Stimulated activated CD8-positive, alpha-beta memory T cell treated with anti-CD3 and anti-CD28 coated beads, Interleukin-15, amount 100 ng/mL, for 1 hour (primary cell): ENCODE measurements around the gene POU3F3.

Experiments
- DNase-seq: peaks from one replicate; pipeline ENCODE4 v3.0.0-alpha.2; 2020; ENCODE audit warnings: low read depth

The POU3F3 gene

DNA sequence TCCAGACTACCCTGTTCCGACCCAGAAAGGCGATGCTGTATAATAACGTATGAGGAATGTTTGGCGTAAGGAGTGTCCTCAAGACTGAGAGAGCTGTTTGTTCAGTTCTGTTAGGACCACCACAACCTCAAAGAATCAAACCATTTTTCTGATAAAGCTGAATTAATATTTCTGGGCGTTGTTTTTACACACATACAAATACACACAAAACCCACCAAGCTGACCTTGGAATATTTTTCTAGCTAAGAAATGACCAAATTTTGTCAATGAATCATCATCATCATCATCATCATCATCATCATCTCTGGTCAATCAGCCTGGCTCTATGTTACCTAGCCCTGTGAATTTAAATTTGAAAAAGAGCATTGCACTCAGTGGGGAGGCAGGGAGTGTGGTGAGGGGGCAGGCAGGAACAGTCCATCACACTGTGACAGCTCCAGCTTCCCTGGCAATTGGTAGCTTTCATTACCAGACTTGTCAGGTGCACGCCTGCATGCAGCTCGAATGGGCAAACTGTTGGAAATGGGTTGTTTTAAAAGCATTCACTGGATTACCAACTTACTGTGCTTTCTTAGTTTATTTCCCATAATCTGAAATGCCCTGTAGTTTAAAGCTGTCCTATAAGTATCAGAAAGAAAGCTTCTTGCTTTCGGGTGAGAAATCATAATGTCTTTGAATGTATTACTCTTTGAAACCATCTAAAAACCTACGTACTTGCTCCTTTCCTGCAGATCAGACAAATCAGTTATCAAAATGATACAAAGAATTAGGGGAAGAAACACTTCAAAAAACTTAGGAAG, 6.9 kb upstream of the POU3F3 start:
- DNase-seq = no peak

DNA sequence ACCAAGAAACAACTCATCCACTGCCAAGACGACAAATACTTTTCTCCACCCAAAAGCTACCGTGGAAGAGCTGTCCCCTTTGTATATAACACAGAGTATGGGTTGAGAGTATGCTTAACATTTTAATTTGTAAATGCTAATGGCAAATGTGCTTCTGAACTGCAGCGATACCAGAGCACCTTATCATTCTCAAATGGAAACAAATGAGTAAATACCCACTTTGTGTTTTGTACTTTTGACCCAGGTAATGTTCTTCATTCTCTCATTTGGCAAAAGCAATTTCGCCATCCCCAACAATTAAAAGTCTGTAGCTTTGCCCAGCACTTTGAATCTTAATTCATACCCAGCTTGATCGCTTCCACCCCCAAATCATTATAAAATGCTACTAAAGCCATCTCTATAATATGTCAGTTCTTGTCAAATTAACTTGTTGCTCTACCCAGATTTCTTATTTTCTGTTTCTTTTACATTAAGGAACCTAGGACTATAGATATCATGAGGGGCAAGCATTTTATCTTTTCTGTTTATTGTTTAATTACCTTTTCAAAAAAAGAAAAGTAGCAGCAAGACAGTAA, 6.2 kb upstream of the POU3F3 start:
- DNase-seq = no peak

DNA sequence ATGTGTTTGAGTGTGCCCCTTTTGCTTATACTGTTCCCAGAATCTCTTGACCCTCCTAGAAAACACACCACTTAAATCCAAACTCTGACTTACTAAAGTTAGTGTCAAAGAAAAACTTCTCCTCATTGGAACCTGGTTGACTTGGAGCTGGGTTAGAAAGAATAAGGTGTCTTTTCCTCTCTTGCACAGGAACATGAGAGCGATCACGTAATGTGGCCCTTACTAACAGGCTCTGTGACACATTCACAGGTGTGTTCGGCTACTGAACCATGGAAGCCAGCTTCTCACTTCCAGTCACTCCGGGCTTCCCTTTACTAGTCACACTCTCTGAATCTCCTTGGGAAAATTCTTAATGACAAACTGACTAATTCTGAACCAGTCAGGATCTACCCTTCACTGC, 5.4 kb upstream of the POU3F3 start:
- DNase-seq = no peak

DNA sequence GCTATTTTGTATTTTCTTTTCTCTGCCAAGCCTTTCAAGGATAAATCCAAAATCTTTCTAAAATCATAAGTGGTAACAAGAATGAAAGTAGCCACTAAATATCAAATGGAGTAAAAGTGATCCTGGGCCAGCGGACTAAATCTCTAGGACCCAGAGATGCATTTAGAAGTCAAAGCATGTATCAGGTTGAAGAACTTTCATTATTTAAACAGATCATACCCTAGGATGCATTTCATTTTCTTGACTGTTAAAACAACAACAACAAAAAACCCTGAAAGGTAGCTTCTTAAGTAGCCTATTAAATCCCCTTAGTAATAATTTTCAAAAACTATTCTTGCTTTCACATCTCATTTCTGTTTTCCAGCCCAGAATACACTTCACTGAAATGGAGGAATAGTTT, 4.8 kb upstream of the POU3F3 start:
- no peak for DNase-seq

DNA sequence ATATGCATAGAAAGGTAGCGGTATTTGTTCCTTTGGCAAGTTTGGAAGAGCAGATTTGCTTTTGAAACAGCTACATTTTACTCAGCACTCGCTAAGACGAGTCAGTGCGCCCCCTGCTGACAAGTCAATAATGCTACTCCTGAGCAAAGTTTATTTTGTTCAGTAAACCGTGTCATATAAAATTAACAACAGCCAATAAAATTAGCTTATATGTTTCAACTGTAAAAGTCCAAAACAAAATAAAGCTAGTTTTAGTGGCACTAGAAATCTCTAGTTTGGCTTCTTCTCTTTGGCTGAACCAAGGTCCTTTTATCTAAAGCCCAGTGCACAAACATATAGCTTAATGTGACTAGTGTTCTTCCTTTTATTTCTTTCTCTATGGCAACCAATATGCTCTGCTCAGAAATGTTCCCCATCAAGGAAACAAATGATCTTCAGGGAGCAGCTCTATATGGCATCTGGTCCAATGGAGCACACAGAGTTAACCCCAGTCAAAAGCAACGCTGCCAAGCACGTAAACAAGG, 4.2 kb upstream of the POU3F3 start:
- DNase-seq = no peak

DNA sequence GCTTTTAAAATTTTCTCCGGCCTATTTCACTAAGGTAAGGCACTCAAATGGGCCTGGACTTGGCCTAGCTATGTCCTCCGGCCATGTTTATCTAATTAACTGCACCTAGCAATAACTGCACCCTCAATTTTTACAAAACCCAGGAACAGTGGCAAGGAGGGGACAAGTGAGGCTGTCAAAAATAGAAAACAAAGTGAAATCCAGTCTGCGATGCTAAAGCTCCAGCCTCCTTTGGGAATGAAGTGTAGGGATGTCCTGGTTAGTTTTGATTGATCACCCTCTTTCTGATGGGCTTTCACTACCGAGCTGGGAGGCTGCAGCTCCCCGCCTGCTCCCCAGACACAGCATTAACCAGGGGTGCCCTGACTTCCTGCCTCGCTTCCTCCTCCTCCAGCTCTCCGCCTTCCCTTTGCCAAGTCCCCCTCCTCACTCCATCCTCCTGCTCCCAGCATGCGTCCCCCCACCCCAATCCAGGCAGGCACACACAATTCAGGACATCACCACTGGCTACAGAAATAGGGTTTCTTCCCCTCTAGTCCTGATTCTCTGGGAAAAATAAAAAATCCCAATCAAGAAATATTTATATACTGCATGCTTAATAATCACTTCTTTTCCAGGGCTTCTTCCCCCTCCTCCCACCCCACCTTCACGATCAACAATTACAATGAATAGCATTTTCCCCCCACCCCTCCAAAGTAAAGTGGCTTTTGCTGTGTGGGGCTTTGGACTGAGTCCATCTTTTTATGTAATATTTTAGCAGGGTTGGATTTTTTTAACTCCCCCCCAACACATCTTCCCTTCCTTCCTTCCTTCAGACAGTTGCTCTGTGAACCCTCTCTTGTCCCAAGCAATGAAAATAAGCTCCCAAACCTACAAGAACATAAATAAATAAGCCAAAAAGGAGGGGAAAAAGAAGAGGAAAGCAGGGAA, 3.3 kb upstream of the POU3F3 start:
- no peak for DNase-seq

DNA sequence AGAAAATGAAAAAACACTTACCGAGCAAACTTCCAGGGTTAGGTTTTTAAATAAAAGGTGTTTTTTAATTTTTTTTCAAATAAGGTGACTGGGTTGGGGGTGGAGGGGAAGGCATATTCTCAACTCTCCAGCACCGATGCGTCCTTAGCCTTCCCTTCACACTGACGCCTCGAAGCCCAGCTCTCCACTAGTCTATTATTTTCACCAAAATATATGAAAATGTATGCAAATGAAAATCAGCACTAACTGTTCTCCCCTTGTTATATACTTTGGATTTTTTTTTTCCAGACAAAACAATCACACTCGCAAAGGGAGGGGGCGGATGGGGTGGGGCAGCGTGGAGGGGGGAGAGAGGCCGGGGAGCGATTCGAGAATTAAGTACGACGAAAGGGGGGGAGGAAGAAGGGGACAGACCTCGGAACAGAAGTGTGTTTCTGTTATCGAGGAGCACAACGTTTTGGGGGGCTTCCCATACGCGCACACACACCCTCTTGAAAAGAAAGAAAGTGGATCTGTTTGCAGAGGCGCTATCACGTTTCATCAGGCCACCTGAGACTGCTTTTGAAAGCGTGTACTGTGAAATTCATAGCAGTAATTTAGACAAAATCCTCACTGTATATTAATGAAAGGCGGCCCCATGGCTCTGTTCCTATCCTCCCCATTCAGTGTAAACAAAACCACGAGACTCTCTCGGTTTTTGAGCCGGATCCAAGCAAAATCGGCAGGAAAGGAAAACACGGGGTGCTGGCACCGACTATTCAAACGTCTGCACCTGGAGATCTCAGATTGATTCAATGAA, 2.4 kb upstream of the POU3F3 start:
- no peak for DNase-seq

DNA sequence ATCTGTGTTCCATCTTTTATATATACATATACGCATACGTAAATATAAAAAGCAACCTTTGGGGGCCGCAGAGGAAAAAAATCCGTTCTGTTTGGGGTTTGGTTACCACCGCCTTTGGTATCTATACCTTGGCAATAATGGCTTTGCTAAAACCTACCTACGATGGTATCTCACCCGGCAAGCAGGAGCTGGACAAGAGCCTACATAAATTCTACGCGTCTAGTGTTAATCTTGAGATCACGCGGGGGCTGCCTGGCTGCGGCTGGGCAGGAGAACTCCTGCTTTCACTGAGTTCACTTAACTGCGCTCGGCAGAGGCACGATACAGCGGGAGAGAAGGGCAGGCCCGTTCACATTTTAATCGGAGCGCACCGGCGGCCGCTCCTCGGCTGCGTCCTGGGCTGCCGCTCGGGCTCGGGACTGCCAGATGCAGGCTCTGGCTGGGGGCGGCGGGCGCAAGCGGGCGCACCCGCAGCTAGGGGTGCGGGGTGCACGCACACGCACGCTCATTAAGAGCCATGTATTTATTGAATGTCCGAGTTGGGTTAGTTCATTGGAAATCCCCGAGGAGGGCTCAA, 1.7 kb upstream of the POU3F3 start:
- no peak for DNase-seq

DNA sequence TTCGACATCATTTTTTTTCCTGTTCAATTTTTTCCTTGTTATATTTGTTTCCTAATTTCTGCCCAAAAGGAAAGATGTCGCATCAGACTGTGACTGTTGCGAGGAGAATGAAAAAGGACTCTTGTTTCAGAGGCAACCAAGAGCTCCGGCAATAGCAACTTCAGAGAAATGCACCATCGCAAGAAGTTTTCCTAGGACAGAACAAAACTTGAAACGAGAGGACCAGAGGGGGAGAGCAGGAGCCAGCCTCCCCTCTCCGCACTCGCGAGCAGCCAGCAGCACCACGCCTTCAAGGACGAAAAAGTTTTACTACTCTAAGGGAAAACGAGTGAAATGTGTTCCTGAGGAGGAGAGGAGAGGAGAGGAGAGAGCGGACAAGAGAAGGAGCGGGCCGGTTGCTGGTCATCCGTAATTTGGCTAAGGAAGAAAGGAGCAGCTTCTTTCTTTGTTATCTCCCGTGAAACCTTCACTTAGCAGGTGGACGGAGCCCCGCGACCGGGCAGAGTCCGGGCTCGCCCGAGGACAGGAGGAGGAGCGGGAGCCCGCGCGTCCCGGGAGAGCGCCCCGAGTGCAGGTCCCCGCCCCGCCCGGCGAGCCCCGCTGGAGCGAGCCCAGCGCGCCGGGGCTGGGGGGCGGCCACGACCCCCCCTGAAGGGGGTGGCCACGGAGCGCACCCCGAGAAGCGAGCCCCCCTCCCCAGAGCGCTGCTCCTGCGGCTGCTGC, 744 bp downstream of the POU3F3 start:
- no peak for DNase-seq

DNA sequence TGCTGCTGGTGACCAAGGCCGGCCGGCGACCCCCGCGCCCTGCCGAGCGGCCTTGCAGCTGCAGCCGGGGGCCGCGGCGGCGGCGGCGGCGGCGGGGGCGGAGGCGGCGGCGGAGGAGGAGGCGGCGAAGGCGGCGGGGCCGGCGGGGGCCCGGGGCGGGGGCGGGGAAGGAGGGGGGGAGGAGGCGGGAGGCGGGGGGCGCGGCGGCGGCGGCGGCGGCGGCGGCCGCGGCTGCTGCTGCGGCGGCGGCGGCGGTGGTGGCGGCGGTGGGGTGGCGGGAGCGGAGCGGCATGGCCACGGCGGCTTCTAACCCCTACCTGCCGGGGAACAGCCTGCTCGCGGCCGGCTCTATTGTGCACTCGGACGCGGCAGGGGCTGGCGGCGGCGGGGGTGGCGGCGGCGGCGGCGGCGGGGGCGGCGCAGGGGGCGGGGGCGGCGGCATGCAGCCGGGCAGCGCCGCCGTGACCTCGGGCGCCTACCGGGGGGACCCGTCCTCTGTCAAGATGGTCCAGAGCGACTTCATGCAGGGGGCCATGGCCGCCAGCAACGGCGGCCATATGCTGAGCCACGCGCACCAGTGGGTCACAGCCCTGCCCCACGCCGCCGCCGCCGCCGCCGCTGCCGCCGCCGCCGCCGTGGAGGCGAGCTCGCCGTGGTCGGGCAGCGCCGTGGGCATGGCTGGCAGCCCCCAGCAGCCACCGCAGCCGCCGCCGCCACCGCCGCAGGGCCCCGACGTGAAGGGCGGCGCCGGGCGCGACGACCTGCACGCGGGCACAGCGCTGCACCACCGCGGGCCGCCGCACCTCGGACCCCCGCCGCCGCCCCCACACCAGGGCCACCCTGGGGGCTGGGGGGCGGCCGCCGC, 1.5 kb downstream of the POU3F3 start:
- no peak for DNase-seq

DNA sequence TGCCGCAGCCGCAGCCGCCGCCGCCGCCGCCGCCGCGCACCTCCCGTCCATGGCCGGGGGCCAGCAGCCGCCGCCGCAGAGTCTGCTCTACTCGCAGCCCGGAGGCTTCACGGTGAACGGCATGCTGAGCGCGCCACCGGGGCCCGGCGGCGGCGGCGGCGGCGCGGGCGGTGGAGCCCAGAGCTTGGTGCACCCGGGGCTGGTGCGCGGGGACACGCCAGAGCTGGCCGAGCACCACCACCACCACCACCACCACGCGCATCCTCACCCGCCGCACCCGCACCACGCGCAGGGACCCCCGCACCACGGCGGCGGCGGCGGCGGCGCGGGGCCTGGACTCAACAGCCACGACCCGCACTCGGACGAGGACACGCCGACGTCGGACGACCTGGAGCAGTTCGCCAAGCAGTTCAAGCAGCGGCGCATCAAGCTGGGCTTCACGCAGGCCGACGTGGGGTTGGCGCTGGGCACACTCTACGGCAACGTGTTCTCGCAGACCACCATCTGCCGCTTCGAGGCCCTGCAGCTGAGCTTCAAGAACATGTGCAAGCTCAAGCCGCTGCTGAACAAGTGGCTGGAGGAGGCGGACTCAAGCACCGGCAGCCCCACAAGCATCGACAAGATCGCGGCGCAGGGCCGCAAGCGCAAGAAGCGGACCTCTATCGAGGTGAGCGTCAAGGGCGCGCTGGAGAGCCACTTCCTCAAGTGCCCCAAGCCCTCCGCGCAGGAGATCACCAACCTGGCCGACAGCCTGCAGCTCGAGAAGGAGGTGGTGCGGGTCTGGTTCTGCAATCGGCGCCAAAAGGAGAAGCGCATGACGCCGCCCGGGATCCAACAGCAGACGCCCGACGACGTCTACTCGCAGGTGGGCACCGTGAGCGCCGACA, 2.4 kb downstream of the POU3F3 start:
- no peak for DNase-seq

DNA sequence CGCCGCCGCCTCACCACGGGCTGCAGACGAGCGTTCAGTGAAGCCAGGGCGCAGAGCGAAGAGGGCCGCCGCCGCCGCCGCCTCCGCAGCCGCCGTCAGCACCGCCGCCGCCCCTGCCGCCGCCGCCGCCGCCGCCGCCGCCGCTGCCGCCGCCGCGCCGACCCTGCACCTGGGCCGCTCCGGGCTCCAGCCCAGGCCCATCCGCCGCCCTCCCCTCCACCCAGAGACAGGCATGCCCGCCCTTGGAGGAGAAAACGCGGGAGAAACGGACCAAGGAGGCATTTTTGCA, 3.0 kb downstream of the POU3F3 start:
- DNase-seq = no peak

DNA sequence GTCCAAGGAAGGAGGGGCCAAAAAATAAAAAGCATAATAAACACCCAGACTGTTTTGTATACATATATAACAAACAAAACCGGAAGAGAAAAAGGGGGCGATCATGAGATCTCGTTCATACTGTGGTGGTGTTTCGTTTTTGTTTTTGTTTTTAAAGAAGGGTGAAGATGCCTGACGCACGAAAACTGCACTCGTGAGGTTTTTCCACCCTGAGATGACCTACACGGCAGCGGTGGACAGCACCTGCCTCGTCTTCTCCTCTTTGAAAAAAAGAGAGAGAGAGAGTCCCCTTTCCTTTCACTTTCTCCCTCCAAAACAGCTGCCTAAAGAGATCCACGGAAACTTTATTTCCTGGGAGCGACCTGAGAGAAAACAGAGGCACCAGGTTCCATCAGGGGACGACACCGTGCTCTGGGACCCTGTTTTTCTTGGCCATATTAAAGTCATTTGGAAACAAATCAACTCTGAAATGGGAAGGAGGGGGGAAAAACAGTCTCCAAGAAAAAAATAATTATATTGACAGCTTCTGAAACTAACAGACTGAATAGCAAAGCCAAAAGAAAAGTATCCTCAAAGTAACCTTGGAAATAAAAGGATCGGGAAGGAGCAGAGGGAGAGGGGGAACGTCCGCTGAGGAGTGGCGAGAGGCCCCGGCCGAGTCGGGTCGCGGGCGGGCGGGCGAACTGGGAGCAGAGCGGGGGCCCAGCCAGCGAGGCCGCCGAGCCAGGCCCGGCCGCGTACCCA, 3.5 kb downstream of the POU3F3 start:
- no peak for DNase-seq

DNA sequence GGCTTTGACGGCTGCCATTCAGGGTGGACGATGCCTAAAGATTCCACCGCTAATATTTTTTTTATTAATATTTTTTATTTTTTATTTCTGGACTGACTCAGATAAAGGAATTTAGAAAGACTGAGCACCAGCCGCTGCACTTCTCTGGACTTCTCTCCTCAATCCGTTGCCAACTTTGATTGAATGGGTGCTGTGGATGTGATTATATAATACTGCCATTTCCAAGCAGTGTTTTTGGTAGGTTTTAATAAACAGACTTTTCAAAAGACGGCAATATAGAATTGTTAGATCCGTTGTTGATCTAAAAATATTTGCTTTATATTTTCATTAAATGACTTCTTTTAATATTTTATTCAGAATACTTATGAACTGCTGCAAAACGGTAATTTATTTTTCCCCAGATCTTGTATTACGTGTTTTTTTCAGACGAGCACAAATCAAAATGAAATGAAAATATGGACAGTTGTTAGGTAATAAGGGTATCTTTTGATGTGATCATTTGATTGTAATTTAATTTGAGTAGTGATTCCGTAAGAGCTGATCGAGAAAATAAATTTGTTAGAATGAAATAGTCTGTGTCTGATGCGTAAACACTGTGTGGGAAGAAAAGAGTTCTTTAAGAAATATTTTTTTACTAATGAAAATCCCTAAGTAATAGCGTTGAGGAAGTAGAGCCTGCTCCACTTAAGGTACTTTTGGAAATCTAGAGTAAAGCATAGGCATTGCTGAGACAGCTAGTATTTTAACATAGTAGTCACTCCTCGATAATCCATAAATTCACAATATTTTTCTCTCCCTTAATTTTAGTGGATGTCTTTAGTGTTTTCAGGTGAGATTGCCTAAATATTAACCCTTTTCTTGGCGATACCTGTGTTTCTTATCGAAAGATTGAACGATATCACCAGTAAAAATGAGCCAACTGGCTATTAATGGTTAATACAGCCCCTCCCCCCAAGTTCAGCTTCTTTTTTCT, 4.4 kb downstream of the POU3F3 start:
- DNase-seq = no peak

DNA sequence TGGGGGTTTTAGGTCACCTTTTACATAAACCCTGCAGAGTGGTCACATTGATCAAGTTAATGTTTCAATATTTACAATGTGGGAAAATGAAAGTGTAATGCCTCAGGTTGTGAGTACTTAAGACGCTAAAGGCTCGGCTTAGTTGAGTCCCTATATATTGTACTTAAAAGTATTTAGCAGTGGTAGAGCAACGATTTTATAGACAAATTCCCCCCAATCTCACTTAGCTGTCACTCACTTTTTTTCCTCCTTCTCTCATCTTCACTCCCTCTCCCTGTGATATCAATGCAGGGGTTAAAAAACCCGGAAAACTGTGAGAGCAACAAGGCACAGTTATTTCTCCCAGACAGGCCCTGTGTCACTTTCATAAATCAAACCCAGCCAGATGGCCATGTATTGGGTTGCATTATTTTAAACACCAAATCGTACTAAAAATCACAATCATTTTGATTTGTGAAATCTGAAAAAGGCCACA, 5.4 kb downstream of the POU3F3 start:
- DNase-seq = no peak

DNA sequence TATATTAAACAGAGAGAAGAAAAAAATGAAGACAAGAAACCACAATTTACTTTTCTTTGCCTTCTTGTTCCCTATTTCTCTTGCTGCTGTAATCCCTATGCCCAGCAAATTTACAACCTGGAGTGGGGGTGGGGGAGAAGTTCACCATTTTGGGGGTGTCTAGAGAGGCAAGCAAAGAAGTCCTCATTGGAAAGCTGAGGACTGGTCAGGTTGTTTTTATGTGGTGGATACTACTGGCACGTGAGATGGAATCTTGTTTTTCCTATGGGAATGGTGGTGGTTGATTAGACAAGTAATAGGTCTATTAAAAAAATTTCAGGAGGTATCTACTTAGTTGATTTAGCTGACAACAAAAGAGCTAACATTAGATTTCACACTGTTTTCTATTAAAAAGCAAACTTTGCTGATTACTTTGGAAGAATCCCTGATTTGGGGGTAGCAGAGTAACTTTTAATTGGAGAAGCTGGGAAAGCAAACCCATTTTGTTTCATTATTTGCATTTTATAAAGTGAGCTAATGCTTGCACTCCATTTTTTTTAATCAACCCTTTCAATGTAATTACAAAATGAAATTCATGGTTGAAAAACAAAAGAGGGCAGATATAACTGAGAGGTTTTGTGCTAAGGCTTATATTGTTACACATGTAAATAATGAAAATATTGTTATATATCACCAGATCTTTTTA, 6.0 kb downstream of the POU3F3 start:
- no peak for DNase-seq
